ENCODE measurements around the gene CCDC83. TPM values are rescaled to one million over a fixed set of nuclear protein-coding genes. Genes with fewer than 3 reads are reported as not detected.
"Not testable (repeated sequence)": the region's sequence is repeated elsewhere in the genome, so short reads cannot be mapped to it uniquely, and the experiment has no call there.

The CCDC83 gene
- total and polyA plus RNA-seq, 9 of the 15 experiments (the other 6 are each of a cell fraction or from before 2014, with no cell fraction given), result not detected

DNA sequence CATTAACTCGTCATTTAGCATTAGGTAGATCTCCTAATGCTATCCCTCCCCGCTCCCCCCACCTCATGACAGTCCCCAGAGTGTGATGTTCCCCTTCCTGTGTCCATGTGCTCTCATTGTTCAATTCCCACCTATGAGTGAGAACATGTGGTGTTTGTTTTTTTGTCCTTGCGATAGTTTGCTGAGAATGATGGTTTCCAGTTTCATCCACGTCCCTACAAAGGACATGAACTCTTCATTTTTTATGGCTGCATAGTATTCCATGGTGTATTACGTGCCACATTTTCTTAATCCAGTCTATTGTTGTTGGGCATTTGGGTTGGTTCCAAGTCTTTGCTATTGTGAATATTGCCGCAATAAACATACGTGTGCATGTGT lies 96.9 kb downstream of the CCDC83 start:
- WGBS (ENCODE audit: insufficient coverage, low coverage, missing lambda C conversion rate), result 88% methylated on average over 4 of the region's 7 CpGs
- in situ Hi-C loops (cut with MboI), result not testable (repeated sequence)
- TF ChIP-seq NFIC (IDR thresholded peaks at IDR 0.05), result peak; percentile 61
- TF ChIP-seq POLR2A (conservative IDR thresholded peaks at IDR 0.05), result peak; percentile 74
- TF ChIP-seq, protein P1, sequence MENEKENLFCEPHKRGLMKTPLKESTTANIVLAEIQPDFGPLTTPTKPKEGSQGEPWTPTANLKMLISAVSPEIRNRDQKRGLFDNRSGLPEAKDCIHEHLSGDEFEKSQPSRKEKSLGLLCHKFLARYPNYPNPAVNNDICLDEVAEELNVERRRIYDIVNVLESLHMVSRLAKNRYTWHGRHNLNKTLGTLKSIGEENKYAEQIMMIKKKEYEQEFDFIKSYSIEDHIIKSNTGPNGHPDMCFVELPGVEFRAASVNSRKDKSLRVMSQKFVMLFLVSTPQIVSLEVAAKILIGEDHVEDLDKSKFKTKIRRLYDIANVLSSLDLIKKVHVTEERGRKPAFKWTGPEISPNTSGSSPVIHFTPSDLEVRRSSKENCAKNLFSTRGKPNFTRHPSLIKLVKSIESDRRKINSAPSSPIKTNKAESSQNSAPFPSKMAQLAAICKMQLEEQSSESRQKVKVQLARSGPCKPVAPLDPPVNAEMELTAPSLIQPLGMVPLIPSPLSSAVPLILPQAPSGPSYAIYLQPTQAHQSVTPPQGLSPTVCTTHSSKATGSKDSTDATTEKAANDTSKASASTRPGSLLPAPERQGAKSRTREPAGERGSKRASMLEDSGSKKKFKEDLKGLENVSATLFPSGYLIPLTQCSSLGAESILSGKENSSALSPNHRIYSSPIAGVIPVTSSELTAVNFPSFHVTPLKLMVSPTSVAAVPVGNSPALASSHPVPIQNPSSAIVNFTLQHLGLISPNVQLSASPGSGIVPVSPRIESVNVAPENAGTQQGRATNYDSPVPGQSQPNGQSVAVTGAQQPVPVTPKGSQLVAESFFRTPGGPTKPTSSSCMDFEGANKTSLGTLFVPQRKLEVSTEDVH (IDR thresholded peaks at IDR 0.05; ENCODE audit: low read depth, partially characterized antibody), result peak; percentile 67
- TF ChIP-seq L3MBTL2 (IDR thresholded peaks at IDR 0.05), result peak; percentile 57; the same call in 1 of the 2 replicates
- TF ChIP-seq NCOA1 (IDR thresholded peaks at IDR 0.05; ENCODE audit: low read depth), result 0 out of 2 replicates have a peak, but pooled peaks have one; percentile 12
- TF ChIP-seq THRAP3 (IDR thresholded peaks at IDR 0.05; ENCODE audit: borderline replicate concordance), result peak; percentile 60; the same call in 1 of the 2 replicates
- peak; percentile 58; the same call in 1 of the 2 replicates for TF ChIP-seq SOX6 (IDR thresholded peaks at IDR 0.05)
- peak; percentile 47; the same call in 1 of the 2 replicates for TF ChIP-seq KHSRP (IDR thresholded peaks at IDR 0.05)
- peak; percentile 12; the same call in 1 of the 2 replicates for TF ChIP-seq CC2D1A (IDR thresholded peaks at IDR 0.05)
- TF ChIP-seq POLR2B (IDR thresholded peaks at IDR 0.05; ENCODE audit: low read depth, partially characterized antibody), result peak; percentile 83
- peak; percentile 75; the same call in 1 of the 2 replicates for TF ChIP-seq SMARCA5 (IDR thresholded peaks at IDR 0.05)

More for the DNA sequence above, 96.9 kb downstream of the CCDC83 start:
- H3K9ac ChIP-seq (ENCODE audit: insufficient read depth in 1 of 2, low read depth in 2 of 2, low read length in 2 of 2); ATAC-seq; H3K4me1 ChIP-seq (replicated peaks in 1 of 2; ENCODE audit: control insufficient read depth in 2 of 2, insufficient read depth in 2 of 2, low read length in 2 of 2); H3K27ac ChIP-seq (ENCODE audit: extremely low read depth, low read depth, low read length); H3K9me1 ChIP-seq (ENCODE audit: control insufficient read depth, insufficient read depth, low read length); BruUV-seq (replicated peaks); H3K4me3 ChIP-seq; H3K9me3 ChIP-seq (replicated peaks; ENCODE audit: control insufficient read depth, insufficient read depth, low read depth, low read length); H3K79me2 ChIP-seq (ENCODE audit: control insufficient read depth, insufficient read depth, low read length); FAIRE-seq; H4K20me1 ChIP-seq (replicated peaks; ENCODE audit: control insufficient read depth, insufficient read depth, low read length); DNase-seq (ENCODE audit: extremely low read depth in 1 of 4, low spot score in 3 of 4); CTCF ChIA-PET (ENCODE audit: low intra/inter-chr PET ratio); H3K27me3 ChIP-seq (ENCODE audit: control insufficient read depth in 2 of 2, insufficient read depth in 2 of 2, low read length in 2 of 2); H2AFZ ChIP-seq (ENCODE audit: low read depth, low read length); H3K4me2 ChIP-seq (ENCODE audit: insufficient read depth, low read length); intact Hi-C loops (cut with micrococcal nuclease): not testable (repeated sequence)
- peaks cover 27% of the 10 kb centered on the region for H3K36me3 ChIP-seq (ENCODE audit: control insufficient read depth, insufficient read depth, low read length)
- POLR2A ChIA-PET, result interaction anchor here (0.5 to 1.5 kb wide), 2 partner anchors 11 to 460 kb away, joined by 3 to 4 read pairs; no protein-coding TSS in a partner anchor

Measured in K562 (cell line).